Measurements from ENCODE around the gene PRG3.

Gene PRG3, protein sequence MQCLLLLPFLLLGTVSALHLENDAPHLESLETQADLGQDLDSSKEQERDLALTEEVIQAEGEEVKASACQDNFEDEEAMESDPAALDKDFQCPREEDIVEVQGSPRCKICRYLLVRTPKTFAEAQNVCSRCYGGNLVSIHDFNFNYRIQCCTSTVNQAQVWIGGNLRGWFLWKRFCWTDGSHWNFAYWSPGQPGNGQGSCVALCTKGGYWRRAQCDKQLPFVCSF

DNA sequence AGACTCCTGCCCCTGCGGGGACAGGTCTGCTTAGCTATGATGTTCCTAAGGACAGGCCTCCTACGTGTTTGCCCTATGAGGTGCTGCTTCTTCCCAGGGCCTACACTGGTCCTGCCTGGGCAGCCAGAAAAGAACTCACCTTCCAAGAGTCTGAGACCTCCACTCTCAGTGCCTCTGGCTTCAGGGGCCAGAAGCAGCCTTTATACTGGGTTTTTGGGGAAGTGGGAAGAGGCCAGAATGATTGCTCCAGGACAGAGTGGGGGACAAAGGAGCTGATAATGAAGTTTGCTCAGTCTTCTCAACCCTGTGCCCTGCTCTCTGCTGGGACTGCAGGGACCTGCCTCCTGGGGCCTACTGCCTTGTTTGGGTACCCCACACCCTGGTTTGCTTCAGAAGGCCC is at the start of gene PRG3:
Gene PRG3 (minus strand): TSS at position 176 of the 400 bp plus-strand sequence. CDS start 442 bp downstream, outside the sequence.
- DNase-seq = no peak

- DNase-seq = peak; percentile 18
Measured at GRCh38 chr11:57429946-57430345, 49.0 kb upstream of the PRG3 start.

GRCh38 chr11:57428643-57429042 is 47.7 kb upstream of the PRG3 start:
- no peak for DNase-seq

DNA sequence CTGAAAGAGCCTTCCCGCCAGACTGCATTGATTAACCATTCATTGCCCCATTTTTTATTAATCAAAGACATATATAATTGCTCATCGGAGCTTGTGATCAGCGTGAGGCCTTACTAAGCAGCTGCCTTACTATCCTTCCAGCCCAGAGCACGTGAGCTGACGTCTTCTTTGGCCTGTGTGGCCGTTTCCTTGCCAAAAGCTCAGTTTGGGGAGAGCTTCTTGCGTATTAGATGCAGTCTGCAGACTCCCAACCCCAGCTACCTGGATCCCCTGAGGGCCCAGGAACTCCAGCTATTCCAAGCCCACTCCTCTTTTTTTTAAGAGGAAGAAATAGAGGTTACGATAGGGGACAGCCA is 46.8 kb upstream of the PRG3 start:
- DNase-seq = no peak

GRCh38 chr11:57426929-57427726 is 46.2 kb upstream of the PRG3 start, which contains the start of gene SLC43A3:
SLC43A3 (minus strand) TSS chr11:57427121; CDS start chr11:57426172, 949 bp downstream.
- peak; percentile 47 for DNase-seq

GRCh38 chr11:57426439-57426928 is 45.5 kb upstream of the PRG3 start:
- DNase-seq = peak; percentile 44

GRCh38 chr11:57425565-57426438 is 44.9 kb upstream of the PRG3 start:
- DNase-seq = no peak

- DNase-seq = no peak
Measured at GRCh38 chr11:57424792-57425564, 44.0 kb upstream of the PRG3 start.

- DNase-seq = no peak
Measured at GRCh38 chr11:57424137-57424791, 43.3 kb upstream of the PRG3 start.

DNA sequence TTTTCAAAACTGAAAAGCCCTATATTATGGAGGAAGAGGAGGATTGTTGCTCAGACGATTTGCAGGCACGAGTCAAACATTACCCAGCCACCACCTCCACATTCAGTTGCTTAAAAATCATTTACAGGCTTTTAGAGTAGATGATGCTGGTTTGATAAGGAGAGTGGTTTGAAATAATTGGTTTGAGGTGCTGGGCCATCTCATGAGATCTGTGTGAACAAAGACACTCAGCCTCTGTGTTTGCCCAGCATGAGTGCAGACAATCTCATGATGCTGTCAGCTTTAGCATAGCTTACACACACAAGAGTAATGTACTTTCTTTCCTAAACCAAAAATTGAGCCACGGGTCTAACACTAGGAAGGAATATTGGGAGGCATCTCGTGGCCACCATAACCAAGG is 41.7 kb upstream of the PRG3 start:
- no peak for DNase-seq

GRCh38 chr11:57421805-57422204 is 40.9 kb upstream of the PRG3 start:
- DNase-seq = no peak

DNA sequence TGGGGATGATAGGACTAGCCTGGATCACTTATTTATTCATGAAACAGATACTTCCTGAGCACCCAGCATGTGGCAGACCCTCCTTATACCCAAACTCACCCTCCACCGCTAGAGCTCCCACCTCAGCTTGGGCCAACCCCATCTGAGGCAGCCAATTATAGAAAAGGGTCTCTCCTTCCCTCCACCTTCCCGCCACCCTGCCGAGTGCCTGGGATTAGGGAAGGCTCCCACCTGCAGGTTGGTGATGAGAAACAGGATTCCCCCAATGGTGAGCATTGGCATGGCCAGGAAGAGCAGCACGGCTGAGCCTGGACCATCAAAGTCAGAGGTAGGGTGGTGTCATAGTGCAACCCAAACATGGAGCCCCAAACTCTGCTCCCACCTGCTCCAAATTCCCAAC is 40.1 kb upstream of the PRG3 start:
- DNase-seq = no peak

- DNase-seq = no peak
Measured at GRCh38 chr11:57419146-57419545, 38.2 kb upstream of the PRG3 start.

DNA sequence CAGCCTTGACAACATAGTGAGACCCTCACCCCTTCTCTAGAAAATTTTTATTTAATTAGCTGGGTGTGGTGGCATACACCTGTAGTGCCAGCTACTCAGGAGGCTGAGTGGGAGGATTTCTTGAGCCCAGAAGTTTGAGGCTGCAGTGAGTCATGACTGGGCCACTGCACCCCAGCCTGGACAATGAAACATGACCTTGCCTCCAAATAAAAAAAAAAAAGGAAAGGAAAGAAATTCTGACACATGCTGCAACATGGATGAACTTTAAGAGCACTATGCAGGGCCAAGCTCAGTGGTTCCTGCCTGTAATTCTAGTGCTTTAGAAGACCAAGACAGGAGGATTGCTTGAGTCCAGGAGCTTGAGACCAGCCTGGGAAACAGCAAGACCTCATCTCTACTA is 37.2 kb upstream of the PRG3 start:
- no peak for DNase-seq

DNA sequence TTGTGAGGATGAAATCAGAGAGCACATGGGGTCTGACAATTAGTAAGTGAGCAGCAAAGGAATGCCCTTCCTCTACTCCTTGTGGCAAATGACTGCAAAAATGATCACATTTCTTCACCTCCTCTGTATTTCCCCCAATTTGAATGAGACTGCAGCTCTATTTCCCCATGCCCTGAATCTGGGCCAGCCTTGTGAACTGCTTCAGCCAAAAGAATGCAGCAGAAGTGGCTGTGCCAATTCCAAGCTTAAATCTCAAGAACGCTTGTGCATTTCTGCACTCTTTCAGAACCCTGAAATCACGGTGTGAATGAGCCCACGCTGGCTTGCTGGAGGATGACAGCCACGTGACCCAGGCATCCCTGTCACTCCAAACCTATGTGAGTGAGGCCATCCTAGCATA is 36.1 kb upstream of the PRG3 start:
- no peak for DNase-seq

GRCh38 chr11:57416436-57416835 is 35.5 kb upstream of the PRG3 start:
- no peak for DNase-seq

DNA sequence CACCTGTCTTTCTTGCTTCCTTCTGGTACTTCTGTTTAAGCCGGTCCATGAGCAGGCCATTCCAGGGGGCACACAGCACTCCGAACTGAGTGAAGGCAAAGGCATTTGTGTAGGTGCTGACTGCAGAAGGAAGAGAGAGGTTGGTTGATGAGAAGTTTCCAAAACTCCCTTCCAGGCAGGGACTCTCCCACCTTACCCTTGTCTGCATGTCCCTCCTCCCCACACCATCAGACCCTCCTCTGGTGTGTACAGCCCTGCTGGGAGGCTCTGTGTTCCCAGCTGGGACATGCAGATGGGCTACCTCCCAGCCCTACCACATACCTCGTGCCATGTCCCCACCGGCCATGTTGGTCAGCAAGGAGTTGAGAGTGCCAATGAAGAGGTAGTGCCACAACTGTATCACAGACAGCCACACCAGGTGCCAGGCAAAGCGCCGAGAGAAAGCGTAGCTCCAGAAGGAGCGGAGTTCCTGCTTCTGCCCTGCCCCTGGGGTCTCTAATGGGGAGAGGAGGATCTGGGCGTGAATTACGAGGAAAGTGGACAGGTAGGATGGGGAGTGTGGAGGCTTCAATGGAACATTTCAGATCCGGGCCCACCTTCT is 33.8 kb upstream of the PRG3 start:
- DNase-seq = no peak

DNA sequence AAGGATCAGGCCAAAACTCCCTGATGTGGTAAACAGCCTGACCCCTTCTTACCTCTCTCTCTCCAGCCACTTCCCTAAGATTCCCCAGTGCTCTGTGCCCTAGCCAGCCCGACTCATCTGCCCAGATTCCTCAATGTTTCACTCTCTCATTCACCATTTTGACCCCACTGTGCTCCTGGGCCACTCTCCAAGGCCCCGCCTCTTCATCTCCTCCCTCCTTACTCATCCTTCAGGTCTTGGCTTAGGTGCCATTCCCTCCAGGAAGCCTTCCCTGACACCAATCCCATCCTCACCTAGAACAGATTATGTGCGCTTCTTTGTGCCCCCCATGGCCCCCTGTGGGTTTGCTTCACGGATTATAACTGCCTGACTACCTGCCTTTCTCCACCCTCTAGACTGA is 32.7 kb upstream of the PRG3 start:
- no peak for DNase-seq

- DNase-seq = no peak
Measured at GRCh38 chr11:57410287-57410686, 29.3 kb upstream of the PRG3 start.

GRCh38 chr11:57409321-57410100 is 28.6 kb upstream of the PRG3 start:
- DNase-seq = no peak

GRCh38 chr11:57408771-57409170 is 27.8 kb upstream of the PRG3 start:
- no peak for DNase-seq

All from DMS53 (cell line).